IMR-90 (cell line): ENCODE results near the gene VWA7. TPM values are rescaled to one million over a fixed set of nuclear protein-coding genes. Genes with fewer than 3 reads are reported as not detected.

Experiments
- ATAC-seq: fragments of 200-7000 bp; cut with Tn5 transposase; 2 replicates; pipeline ENCODE4 v1.9.1; 2020; ENCODE audit warnings: low read depth, mild to moderate bottlenecking, moderate library complexity
- BruUV-seq: library from RNA; stranded (reverse); fragments of 400-500 nt; replicated peaks from 2 replicates; lab custom pipeline; 2021; lab: Mats Ljungman, UMichigan
- CTCF ChIA-PET: fragments of 300-600 bp; formaldehyde crosslinking; extraction: SDS; loops from one replicate; lab custom pipeline; 2021; ENCODE audit warnings: antibody characterized with exemption; lab: Yijun Ruan, JAX
- POLR2A ChIA-PET: fragments of 300-600 bp; sonication (Branson Sonifier 250); formaldehyde crosslinking; loops from one replicate; lab custom pipeline; 2022; ENCODE audit warnings: antibody characterized with exemption; ENCODE audit not compliant: unreplicated experiment; lab: Charles Lee
- DNase-seq: peaks from one replicate; pipeline ENCODE4 v3.0.0; 2013
- H2AFZ ChIP-seq: replicated peaks from 2 replicates; pipeline ENCODE3; 2013; ENCODE audit warnings: low read length, mild to moderate bottlenecking; ENCODE audit not compliant: poor library complexity
- H2AK5ac ChIP-seq: 2 replicates; pipeline ENCODE4 v1.6.1; 2013; ENCODE audit warnings: low read depth, low read length, inconsistent platforms
- H2AK9ac ChIP-seq: replicated peaks from 2 replicates; pipeline ENCODE3; 2013; ENCODE audit warnings: mild to moderate bottlenecking, low read depth, low read length, moderate library complexity; ENCODE audit not compliant: poor library complexity
- H2BK120ac ChIP-seq: 2 replicates; pipeline ENCODE4 v1.6.1; 2013; ENCODE audit warnings: low read depth, low read length, inconsistent platforms
- H2BK15ac ChIP-seq: 3 replicates; pipeline ENCODE4 v1.6.1; 2013; ENCODE audit warnings: low read depth, low read length, inconsistent platforms
- H2BK20ac ChIP-seq: 2 replicates; pipeline ENCODE4 v1.6.1; 2013; ENCODE audit warnings: low read depth, mild to moderate bottlenecking, inconsistent platforms, low read length, moderate library complexity
- H2BK5ac ChIP-seq: 2 replicates; pipeline ENCODE4 v1.6.1; 2013; ENCODE audit warnings: mild to moderate bottlenecking, low read depth, low read length, inconsistent platforms; ENCODE audit not compliant: poor library complexity, severe bottlenecking
- H3K14ac ChIP-seq: replicated peaks from 2 replicates; pipeline ENCODE4 v1.6.1; 2013; ENCODE audit warnings: low read depth, low read length, inconsistent platforms
- H3K18ac ChIP-seq: 2 replicates; pipeline ENCODE4 v1.6.1; 2013; ENCODE audit warnings: low read depth, low read length, control low read depth
- H3K23ac ChIP-seq: 2 replicates; pipeline ENCODE4 v1.6.1; 2013; ENCODE audit warnings: low read depth, low read length, inconsistent platforms
- H3K27ac ChIP-seq: 2 replicates; pipeline ENCODE4 v1.5.1; 2013; ENCODE audit warnings: mild to moderate bottlenecking, control low read depth, low read length; ENCODE audit not compliant: insufficient read depth
- H3K27me3 ChIP-seq: 2 replicates; pipeline ENCODE4 v1.6.1; 2013; ENCODE audit warnings: low read length; ENCODE audit not compliant: control insufficient read depth, insufficient read depth
- H3K36me3 ChIP-seq: 2 replicates; pipeline ENCODE4 v1.6.1; 2013; ENCODE audit warnings: low read length, mixed read lengths; ENCODE audit not compliant: control insufficient read depth, insufficient read depth
- H3K4ac ChIP-seq: 2 replicates; pipeline ENCODE4 v1.6.1; 2013; ENCODE audit warnings: low read depth, low read length, inconsistent platforms
- H3K4me1 ChIP-seq: 2 replicates; pipeline ENCODE4 v1.6.1; 2013; ENCODE audit warnings: low read length, mixed read lengths; ENCODE audit not compliant: control insufficient read depth, insufficient read depth
- H3K4me2 ChIP-seq: 2 replicates; pipeline ENCODE4 v1.6.1; 2013; ENCODE audit warnings: low read depth, mild to moderate bottlenecking, control low read depth, low read length, moderate library complexity
- H3K4me3 ChIP-seq: 2 replicates; pipeline ENCODE4 v1.5.1; 2013; ENCODE audit warnings: low read depth, mild to moderate bottlenecking, control low read depth, low read length, moderate library complexity; ENCODE audit not compliant: insufficient read depth
- H3K56ac ChIP-seq: 2 replicates; pipeline ENCODE4 v1.6.1; 2013; ENCODE audit warnings: low read length, inconsistent platforms; ENCODE audit not compliant: insufficient read depth; ENCODE audit errors: extremely low read depth
- H3K79me1 ChIP-seq, 2 experiments: 2 replicates each; pipeline ENCODE4 v1.6.1; 2013; ENCODE audit warnings: low read length in 2 of 2, inconsistent platforms in 1 of 2, low read depth in 1 of 2
- H3K9ac ChIP-seq: 2 replicates; pipeline ENCODE4 v1.6.1; 2013; ENCODE audit warnings: low read depth, low read length, control low read depth
- H3K9me1 ChIP-seq: 2 replicates; pipeline ENCODE4 v1.6.1; 2013; ENCODE audit warnings: low read length, inconsistent platforms; ENCODE audit not compliant: insufficient read depth
- H3K9me3 ChIP-seq: 2 replicates; pipeline ENCODE4 v1.6.1; 2013; ENCODE audit warnings: low read length; ENCODE audit not compliant: control insufficient read depth, insufficient read depth
- H4K20me1 ChIP-seq: 2 replicates; pipeline ENCODE4 v1.6.1; 2013; ENCODE audit warnings: low read length, inconsistent platforms; ENCODE audit not compliant: insufficient read depth
- H4K5ac ChIP-seq: 2 replicates; pipeline ENCODE4 v1.6.1; 2013; ENCODE audit warnings: mild to moderate bottlenecking, low read depth, low read length, control low read depth
- H4K8ac ChIP-seq, 2 experiments: 2 replicates each; pipeline ENCODE4 v1.6.1; 2013; ENCODE audit warnings: low read depth in 2 of 2, low read length in 2 of 2, control low read depth in 1 of 2, inconsistent platforms in 1 of 2
- H4K91ac ChIP-seq: 2 replicates; pipeline ENCODE4 v1.6.1; 2013; ENCODE audit warnings: low read depth, low read length, inconsistent platforms; ENCODE audit not compliant: insufficient read depth
- BHLHE40 ChIP-seq: fragments of 150-350 bp; IDR thresholded peaks from 2 replicates; pipeline ENCODE4 v1.6.1; 2016; ENCODE audit warnings: mild to moderate bottlenecking, low read depth, low read length
- CEBPB ChIP-seq: IDR thresholded peaks from 2 replicates; pipeline ENCODE4 v1.6.1; 2012; ENCODE audit warnings: low read depth, low read length, improper control_type of control experiment
- CHD1 ChIP-seq: IDR thresholded peaks from 2 replicates; pipeline ENCODE4 v1.6.1; 2012; ENCODE audit warnings: low read depth, low read length, improper control_type of control experiment
- FOS ChIP-seq: fragments of 150-350 bp; IDR thresholded peaks from 2 replicates; pipeline ENCODE4 v1.6.1; 2016; ENCODE audit warnings: low read depth, low read length
- MAFK ChIP-seq: IDR thresholded peaks from 2 replicates; pipeline ENCODE4 v1.6.1; 2012; ENCODE audit warnings: low read depth, low read length, improper control_type of control experiment
- MAZ ChIP-seq: IDR thresholded peaks from 2 replicates; pipeline ENCODE4 v1.6.1; 2012; ENCODE audit warnings: low read depth, mild to moderate bottlenecking, low read length, improper control_type of control experiment, moderate library complexity, borderline replicate concordance
- MXI1 ChIP-seq: IDR thresholded peaks from 2 replicates; pipeline ENCODE4 v1.6.1; 2012; ENCODE audit warnings: low read depth, mild to moderate bottlenecking, low read length, moderate library complexity, borderline replicate concordance
- NFE2L2 ChIP-seq: fragments of 150-350 bp; IDR thresholded peaks from 2 replicates; pipeline ENCODE4 v1.6.1; 2016; ENCODE audit warnings: low read depth, mild to moderate bottlenecking, low read length
- POLR2A ChIP-seq: IDR thresholded peaks from 2 replicates; pipeline ENCODE4 v1.6.1; 2012; ENCODE audit warnings: mild to moderate bottlenecking, low read depth, low read length
- RAD21 ChIP-seq: IDR thresholded peaks from 2 replicates; pipeline ENCODE4 v1.6.1; 2012; ENCODE audit warnings: low read length, improper control_type of control experiment
- RCOR1 ChIP-seq: IDR thresholded peaks from 2 replicates; pipeline ENCODE4 v1.6.1; 2012; ENCODE audit warnings: mild to moderate bottlenecking, low read length, improper control_type of control experiment; ENCODE audit not compliant: insufficient replicate concordance
- RFX5 ChIP-seq: IDR thresholded peaks from 2 replicates; pipeline ENCODE4 v1.8.0; 2012; ENCODE audit warnings: low read depth, mild to moderate bottlenecking, low read length, moderate library complexity
- SMC3 ChIP-seq: fragments of 150-350 bp; IDR thresholded peaks from 2 replicates; pipeline ENCODE4 v1.6.1; 2016; ENCODE audit warnings: low read depth, mild to moderate bottlenecking, antibody characterized with exemption, low read length, moderate library complexity
- WGBS, 2 experiments: methylation state at CpG; one replicate each; pipeline versions ENCODE4 v1.1.5 to v1.1.7; 2013; ENCODE audit warnings: missing lambda C conversion rate in 2 of 2; ENCODE audit not compliant: insufficient read length in 1 of 2; ENCODE audit errors: extremely low coverage in 2 of 2; 5-methylcytosine and 5-hydroxymethylcytosine counted together
- dilution Hi-C: fragments of 300-500 bp; cut with HindIII; formaldehyde crosslinking; loops from one replicate; pipeline ENCODE4 v1.14.3; 2018; ENCODE audit warnings: low sequenced_read_pairs; ENCODE audit not compliant: unreplicated experiment
- in situ Hi-C: fragments of 300-500 bp; cut with MboI; formaldehyde crosslinking; loops from 3 replicates; pipeline ENCODE4 v1.14.3; 2019; ENCODE audit warnings: low sequenced_read_pairs, inconsistent platforms, mixed read lengths
- intact Hi-C: fragments of 100-400 bp; cut with micrococcal nuclease; formaldehyde crosslinking; loops from 2 replicates; pipeline ENCODE4 v1.10.0; 2022
- polyA plus RNA-seq, 3 experiments: library from polyadenylated mRNA; depleted of rRNA; stranded (reverse); fragments of >200 nt; gene quantifications; 2 replicates each; pipeline ENCODE4 v1.2.3, GENCODE V29; 2012; ENCODE audit warnings: low replicate concordance in 1 of 3
- total RNA-seq: library from RNA; depleted of rRNA; stranded (reverse); fragments of >200 nt; gene quantifications from 2 replicates; pipeline ENCODE4 v1.2.3, GENCODE V29; 2012
- TF ChIP-seq, protein P1 (sequence below): fragments of 150-350 bp; IDR thresholded peaks from 2 replicates; pipeline ENCODE4 v1.6.1; 2017; ENCODE audit warnings: mild to moderate bottlenecking, antibody characterized with exemption, low read length, low read depth
- TF ChIP-seq, protein P2 (sequence below): fragments of 150-350 bp; IDR thresholded peaks from 2 replicates; pipeline ENCODE4 v1.6.1; 2016; ENCODE audit warnings: low read depth, mild to moderate bottlenecking, low read length, moderate library complexity, borderline replicate concordance

VWA7 gene
- total and polyA plus RNA-seq, 2 of the 4 experiments (the other 2 are of a cell fraction), result under 0.01 to 1.4 TPM

DNA sequence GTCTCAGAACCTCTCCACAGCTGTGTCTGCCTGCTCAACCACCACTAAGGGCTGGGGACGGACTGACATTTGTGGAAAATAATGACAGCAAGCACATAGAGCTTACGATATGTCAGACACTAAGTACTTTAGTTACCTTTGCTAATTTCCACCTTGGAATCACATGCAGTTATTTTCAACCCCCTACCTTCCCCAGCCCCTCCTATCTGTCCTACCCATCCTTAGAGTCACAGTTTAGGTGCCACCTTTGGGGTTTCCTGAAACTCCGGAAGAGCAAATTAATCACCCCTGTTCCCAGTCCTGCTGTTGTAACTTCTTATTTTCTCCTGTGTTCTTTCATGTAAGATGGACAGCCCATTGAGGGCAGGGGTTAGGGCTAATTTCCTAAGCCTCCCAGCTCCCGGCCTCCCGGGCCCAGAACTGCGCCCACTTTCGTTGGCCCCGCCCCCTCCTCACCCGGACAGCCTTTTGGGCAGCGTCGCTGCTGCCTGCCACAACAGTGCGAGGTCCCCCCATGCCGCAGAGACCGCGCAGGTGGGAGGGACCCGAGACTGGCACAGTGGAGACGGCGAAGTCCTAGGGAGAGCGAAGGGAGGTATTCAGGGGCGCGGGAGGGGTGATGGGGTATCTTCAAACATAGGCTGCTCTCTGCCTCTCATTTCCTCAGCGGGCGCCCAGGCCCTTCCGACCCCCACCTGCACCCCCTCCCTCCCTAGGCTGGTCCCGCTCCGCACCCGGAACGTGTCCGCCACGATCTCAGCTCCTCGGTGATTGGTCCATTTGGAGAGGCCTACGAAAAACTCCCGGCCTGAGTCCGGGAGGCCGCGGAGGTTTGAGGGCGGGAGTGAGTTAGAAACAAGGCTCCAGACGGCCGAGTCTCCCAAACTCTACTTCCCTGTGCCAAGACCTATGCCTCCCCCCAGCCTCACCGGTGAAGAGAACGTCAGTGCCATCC, 49.1 kb downstream of the VWA7 start:
- H3K23ac ChIP-seq, result 0 out of 2 replicates have a peak overlapping the region, but pooled peaks have one; percentile 20
- intact Hi-C loops, result loop anchor here (2.0 kb wide), 2 partner anchors 47 to 103 kb away; partner anchors contain the start of gene LY6G5C
- 91% methylated on average over 10 of the region's 41 CpGs; no CpG with 5 or more reads in 1 of the 2 experiments for WGBS, 2 experiments
- TF ChIP-seq, protein P1, sequence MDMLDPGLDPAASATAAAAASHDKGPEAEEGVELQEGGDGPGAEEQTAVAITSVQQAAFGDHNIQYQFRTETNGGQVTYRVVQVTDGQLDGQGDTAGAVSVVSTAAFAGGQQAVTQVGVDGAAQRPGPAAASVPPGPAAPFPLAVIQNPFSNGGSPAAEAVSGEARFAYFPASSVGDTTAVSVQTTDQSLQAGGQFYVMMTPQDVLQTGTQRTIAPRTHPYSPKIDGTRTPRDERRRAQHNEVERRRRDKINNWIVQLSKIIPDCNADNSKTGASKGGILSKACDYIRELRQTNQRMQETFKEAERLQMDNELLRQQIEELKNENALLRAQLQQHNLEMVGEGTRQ, result no peak
- TF ChIP-seq CEBPB (no peak), RAD21 (no peak), MAFK (no peak), MXI1 (no peak), RCOR1 (no peak), SMC3 (no peak), NFE2L2 (no peak), MAZ (no peak), BHLHE40 (no peak), FOS (no peak), POLR2A (no peak), RFX5 (no peak), CHD1 (no peak)
- TF ChIP-seq, protein P2, sequence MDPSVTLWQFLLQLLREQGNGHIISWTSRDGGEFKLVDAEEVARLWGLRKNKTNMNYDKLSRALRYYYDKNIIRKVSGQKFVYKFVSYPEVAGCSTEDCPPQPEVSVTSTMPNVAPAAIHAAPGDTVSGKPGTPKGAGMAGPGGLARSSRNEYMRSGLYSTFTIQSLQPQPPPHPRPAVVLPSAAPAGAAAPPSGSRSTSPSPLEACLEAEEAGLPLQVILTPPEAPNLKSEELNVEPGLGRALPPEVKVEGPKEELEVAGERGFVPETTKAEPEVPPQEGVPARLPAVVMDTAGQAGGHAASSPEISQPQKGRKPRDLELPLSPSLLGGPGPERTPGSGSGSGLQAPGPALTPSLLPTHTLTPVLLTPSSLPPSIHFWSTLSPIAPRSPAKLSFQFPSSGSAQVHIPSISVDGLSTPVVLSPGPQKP, result no peak

More for the DNA sequence above, 49.1 kb downstream of the VWA7 start:
- Histone ChIP-seq H3K14ac (peak overlapping the region; percentile 58; the same call in 1 of the 2 replicates), H2AK5ac (peak overlapping the region; percentile 75; the same call in 1 of the 2 replicates), H4K8ac (no peak overlapping the region), H3K9me3 (no peaks in the 10 kb centered on the region), H3K4me3 (peak overlapping the region; percentile 85), H2BK120ac (no peak overlapping the region), H3K9me1 (no peaks in the 10 kb centered on the region), H3K79me1 (peaks cover 0 to 35% of the 10 kb centered on the region in 2 experiments; a peak in 2 of 4 replicates), H3K4me1 (peaks cover 3% of the 10 kb centered on the region), H2AK9ac (peak overlapping the region; percentile 99), H3K27ac (no peak overlapping the region), H4K20me1 (peaks cover 17% of the 10 kb centered on the region), H2BK5ac (no peak overlapping the region), H2AFZ (peak overlapping the region; percentile 96), H3K36me3 (peaks cover 35% of the 10 kb centered on the region), H3K27me3 (no peaks in the 10 kb centered on the region), H3K56ac (no peak overlapping the region), H4K91ac (no peak overlapping the region), H3K4ac (0 out of 2 replicates have a peak overlapping the region, but pooled peaks have one; percentile 92), H3K18ac (no peak overlapping the region), H2BK15ac (no peak overlapping the region), H3K4me2 (peak overlapping the region; percentile 92), H4K5ac (no peak overlapping the region), H3K9ac (peak overlapping the region; percentile 29; the same call in 1 of the 2 replicates), H2BK20ac (no peak overlapping the region)
- BruUV-seq, result no TSS peak
- CTCF ChIA-PET, result no interaction called here
- POLR2A ChIA-PET, result interaction anchor here (0.5 kb wide), 1 partner anchor 11 kb away, joined by 3 read pairs; no protein-coding TSS in a partner anchor
- dilution Hi-C loops (no loop called here), in situ Hi-C loops (no loop called here)
- ATAC-seq (no peak), DNase-seq (no peak)
